ENCODE data around the gene CORIN.

The CORIN gene

DNA sequence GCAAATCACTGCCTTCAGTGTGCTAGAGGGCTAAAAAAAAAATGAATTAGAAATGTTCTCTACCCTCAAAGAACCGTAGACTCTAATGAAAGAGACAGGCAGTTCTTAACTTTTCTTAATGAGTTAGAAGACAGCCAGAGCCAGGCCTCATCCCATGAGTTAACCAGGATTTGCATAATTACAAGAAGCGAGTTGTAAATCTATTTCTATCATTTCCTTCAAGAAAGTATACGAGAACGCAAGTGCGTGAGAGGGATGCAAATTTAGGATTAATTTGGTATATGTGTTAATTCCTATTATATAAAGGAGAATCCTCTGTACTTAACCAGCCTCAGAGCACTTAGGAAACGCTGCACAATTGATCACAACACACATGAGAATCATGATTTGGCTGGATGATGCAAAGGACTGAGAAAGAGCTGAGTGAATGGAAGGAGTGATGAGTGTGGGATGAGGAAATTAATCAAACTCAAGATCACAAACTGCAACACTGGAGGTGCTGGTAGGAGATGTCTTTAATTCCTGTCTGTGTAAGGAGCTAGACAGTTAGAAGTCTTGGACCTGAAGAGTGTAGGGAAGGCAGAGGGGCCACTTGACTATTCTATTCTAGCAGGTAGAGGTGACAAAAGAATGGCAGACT, 195.6 kb downstream of the CORIN start:
- no peak for DNase-seq (ENCODE audit: low read depth)

DNA sequence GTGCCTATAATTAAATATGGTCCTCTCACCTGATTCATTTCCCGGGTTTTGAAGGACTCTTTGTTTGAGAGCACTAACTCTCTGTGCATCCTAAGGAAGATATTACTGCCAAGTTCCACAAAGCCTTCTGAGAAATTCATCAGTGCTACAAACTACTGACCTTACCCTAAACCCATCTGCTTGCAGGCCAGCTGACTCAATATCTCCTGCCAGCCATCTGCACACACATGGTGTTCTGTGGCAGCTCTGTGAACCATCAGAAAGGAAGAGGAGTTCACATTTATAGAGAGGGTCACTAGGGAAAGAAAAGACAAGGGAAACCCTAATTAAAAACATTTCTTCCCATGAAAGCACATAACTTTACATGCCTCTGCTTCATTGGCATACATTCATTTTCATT, 196.1 kb downstream of the CORIN start:
- no peak for DNase-seq (ENCODE audit: low read depth)

DNA sequence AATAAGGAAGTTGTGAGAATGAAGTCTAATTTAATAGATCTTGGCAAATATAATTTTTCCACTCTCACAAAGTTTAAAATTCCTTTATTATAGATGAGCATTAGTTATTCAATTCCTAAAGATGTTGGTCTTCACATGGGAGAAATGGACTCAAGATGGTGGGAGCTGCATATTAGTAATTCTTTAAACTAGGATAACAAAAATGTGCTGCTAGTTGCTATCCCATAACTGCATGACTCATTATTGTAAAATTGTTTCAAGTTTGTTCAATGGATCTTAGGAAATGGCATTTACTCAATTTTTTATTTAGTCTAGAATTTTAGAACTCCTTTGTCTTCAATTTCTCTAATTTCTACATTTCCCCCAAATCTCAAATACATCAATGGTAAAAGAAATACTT, 197.0 kb downstream of the CORIN start:
- no peak for DNase-seq (ENCODE audit: low read depth)

DNA sequence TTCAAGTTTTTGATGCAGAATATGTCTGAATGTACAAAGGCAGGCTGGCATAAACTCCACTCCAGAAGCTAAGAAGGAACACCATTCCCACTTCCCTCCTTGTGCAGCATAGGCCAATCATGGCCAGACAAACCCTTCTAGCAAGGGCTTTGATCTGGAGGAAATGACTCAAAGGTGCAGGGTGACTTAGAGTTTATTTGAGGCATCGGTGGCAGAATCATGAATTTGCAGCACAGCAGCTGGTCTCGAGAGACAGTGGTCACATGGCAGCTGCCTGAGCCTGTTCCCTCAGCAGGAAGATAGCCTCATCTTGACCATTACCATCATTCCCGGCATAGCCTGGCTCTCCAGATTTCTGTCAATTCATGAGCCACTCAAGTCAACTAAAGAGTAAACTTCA, 198.3 kb downstream of the CORIN start:
- no peak for DNase-seq (ENCODE audit: low read depth)

DNA sequence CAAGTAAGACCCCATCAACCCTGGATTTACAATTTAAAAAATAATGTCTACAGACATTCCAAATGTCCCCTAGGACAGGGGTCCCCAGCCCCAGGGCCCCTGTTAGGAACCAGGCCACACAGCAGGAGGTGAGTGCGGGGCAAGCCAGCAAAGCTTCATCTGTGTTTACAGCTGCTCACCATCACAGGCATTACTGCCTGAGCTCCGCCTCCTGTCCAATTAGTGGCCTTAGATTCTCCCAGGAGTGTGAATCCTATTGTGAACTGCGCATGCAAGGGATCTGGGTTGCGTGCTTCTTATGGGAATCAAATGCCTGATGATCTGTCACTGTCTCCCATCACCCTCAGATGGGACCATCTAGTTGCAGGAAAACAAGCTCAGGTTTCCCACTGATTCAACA, 206.7 kb downstream of the CORIN start:
- DNase-seq (ENCODE audit: low read depth) = no peak

DNA sequence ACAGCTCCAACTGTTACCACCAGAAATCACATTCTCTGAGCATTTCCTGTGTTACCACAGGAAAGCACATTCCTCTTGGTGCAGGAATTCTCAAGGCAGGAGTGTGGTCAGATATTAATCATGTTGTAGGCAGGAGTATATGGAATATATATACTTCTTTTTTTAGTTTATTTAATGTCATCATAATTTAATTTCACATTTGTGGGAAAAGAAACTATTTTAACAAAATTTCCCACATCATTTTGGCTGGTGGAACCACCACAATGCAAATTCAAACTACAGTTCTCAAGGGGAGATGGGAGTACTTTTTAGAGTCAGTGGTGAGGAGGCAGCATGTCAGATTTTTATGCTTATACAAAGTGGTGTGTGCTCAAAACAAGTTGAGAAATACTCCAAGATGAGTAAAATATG, 213.8 kb downstream of the CORIN start:
- DNase-seq (ENCODE audit: low read depth) = no peak

DNA sequence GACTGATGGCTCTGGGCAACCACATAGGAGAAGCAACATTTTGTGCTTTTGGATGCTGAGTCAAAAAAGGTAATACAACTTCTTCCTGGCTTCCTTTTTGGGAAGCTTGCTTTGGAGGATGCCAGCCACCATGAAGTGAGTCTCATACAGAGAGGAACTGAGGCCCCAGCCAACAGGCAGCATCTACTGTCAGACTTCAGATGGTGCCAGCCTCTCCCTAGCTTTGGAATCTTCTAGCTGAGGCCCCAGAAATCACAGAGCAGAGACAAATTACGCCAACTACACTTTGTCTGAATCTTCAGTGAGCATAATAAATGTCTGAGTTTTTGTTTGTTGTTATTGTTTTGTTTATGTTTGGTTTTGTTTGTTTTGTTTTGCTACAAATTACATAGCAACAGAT, 216.7 kb downstream of the CORIN start:
- DNase-seq (ENCODE audit: low read depth) = no peak

DNA sequence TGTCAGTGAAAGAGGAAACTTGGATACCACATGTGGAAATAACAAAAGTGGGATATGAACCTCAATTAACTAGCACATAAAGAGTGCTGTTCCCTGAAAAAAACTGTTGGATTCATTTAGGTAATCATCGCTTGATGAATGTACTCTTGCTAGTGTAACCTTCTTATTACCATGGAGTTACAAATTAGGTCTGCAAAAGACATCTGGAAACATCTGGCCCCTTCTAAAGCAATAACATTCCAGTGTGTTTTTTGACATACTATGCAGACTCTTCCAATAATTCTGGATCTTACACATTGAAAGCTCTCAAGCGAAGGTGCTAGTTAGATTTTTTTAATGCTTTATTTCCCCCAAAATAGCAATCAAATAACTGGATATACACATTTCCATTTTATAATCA, 218.2 kb downstream of the CORIN start:
- DNase-seq (ENCODE audit: low read depth) = no peak

DNA sequence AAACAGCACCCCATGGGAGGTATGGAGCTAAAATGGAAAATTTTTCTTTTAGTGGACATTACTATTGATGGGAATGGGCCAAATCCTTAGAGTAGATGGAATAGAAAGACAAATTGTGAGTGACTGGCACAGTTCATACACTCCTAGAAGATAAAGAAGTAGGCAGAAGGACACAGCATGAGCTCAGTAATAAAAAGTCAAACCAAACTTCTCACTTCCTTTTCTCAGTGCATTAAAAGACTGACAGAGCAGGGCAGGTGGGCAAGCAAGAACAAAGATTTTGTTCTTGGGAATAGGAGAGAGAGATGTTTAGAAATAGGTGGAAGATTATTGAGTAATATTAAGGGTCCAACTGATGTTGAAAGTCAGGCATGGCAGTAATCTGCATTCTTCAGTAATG, 220.3 kb downstream of the CORIN start:
- DNase-seq (ENCODE audit: low read depth) = no peak

DNA sequence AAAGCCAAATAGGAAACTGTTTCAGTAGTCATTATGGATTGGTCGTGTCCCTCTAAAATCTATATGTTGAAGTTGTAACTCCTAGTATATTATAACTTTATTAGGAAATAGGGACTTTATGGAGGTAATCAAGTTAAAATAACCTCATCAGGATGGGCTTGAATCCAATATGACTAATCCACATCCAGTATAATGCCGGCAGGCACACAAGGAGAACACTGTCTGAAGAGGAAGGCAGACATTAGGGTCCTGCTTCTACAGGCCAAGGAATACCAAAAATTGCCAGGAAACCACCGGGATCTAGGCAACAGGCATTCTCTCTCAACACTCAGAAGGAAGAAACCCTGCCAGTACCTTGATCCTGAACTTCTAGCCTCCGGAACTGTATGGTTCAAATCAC, 222.5 kb downstream of the CORIN start:
- no peak for DNase-seq (ENCODE audit: low read depth)

DNA sequence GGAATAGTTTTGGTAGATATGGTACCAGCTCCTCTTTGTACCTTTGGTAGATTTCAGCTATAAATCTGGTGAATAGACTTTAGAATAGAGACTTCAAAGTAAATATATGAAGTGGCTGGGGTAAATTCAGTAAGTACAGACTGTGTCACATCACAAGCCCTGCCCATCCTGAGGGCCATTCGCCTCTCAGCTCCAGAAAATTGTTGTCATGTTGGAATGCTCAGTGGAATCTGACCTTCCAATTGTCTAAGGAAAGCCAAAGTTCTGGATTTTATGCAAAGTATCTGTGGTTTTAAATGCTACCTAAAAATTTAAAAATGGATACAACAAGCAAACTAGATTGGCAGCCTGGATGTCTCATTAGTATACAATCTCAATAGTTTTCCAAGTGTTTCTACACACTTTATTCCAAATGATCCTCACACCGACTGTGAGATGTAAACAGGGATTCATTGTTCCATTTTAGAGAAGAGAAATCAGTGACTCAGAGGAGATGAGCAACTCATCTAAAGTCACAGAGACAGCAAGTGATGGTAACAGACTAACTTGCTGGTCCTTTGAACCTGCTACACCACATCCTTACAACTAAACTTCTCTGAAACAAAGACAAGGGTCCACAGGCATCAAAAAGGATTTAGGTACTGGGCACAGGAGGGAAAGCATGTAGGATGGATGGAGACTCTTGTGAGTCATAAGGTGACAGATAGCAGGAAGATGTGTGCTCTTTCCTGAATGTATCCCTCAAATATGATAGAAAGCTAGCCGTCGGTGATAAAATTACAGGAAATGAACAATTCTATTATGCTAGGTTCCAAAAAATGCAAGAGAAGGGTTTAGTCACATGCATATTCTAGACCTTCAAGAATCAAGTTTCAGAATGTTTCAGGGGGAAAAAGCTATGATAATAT, 225.5 kb downstream of the CORIN start:
- no peak for DNase-seq (ENCODE audit: low read depth)

DNA sequence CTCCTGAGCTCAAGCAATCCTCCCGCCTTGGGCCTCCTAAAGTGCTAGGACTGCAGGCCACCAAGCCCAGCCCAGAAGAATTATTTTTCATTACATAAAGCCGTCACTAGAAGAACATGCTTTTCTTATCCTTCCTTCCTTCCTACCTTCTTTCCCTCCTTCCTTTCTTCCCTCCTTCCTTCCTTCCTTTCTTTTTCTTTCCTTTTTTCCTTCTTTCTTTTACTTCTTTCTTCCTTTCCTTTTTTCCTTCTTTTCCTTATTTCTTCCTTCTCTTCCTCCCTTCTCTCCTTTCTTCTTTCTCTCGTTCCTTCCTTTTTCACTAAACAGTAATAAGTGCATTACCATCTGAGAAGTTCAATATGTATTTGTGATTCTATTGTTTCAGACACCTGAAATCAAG, 231.4 kb downstream of the CORIN start:
- no peak for DNase-seq (ENCODE audit: low read depth)

DNA sequence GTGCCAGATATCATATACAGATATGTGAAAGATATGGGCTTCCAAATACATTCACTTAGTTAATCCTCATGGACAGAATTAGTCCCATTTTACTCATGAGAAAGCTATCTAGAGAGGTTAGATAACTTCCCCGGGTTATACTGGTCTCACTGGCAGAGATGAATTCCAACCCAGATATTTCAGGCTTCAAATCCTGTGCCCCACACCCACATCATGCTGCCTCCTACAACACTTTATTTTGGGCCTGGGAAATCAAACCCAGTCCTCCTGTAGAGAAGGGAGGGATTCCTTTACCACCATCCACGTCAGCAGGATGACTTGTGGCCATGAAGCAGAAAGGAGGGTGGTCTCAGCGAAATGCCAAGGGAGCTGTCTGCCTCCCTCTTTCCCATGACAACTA, 239.0 kb downstream of the CORIN start:
- no peak for DNase-seq (ENCODE audit: low read depth)

DNA sequence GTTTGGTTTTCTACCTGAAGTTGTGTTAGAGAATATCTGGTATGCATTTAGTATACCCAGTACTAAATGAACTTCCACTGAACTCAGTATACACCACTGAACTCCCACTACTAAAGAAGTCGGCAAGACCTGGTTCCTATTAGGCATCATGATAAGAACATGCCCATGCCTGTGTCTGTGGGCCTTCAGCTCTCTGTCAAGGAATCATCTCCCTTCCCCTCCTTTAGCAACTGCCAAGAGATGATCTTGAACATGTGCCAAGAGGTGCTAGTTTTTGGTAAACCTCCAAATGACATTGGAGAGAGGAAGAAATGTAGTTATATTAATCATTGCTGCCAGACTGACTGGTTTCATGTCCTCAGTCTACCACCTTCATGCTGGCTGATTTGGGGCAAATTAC, 239.5 kb downstream of the CORIN start:
- no peak for DNase-seq (ENCODE audit: low read depth)

DNA sequence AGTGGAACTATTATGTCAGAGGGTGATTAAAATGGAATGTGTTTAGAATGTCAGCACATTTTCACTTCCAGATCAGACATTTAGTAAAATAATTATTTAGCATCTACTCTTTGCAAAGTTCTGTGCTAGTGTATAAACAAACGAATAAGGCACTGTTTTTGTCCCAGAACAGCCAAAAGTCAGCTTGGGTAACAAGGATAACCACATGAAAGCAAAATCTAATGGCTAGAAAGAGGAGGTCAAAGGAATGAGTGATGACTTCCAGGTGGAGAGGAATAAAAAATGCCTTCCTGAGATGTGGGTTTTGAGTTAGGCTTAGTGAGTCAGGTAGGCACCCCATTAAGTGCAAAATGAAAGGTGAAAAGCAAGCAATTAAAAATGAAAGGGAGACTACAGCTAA, 240.2 kb downstream of the CORIN start:
- DNase-seq (ENCODE audit: low read depth) = no peak

DNA sequence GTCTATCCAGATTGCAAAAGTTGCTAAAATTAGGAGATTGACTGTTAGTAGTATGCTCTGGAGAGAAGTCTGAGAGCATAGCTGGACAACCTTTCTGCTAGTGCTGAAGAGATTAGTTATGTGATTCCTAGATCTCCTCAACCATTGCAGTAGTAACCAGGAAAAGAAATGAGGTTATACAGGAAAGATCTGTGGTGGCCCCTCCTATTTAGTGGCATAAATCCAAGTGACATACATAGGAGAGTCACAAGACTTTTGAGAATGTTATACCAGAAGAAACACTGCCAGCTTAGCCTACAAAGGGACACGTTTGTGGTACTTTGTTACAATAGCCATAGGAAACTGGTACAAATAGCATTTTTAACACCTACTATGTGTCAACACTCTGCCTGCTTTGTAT, 247.5 kb downstream of the CORIN start:
- no peak for DNase-seq (ENCODE audit: low read depth)

DNA sequence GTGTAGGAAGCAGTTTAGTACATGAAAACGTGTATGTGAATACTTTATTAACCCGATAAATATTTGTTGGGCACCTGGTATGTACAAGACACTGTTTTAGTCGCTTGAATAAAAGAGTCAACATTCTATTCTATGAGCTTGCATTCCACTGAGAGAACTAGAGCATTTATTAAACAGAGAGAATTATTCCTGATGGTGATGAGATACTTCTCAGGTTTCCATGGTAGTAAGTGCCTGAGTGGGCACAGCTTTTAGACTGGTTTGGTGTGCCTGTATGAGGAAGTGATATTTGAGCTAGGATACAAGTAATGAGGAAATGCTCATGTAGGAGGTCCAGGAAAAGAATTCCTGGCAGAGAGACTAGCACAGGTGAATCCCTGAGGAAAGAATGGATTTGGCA, 258.6 kb downstream of the CORIN start:
- no peak for DNase-seq (ENCODE audit: low read depth)

DNA sequence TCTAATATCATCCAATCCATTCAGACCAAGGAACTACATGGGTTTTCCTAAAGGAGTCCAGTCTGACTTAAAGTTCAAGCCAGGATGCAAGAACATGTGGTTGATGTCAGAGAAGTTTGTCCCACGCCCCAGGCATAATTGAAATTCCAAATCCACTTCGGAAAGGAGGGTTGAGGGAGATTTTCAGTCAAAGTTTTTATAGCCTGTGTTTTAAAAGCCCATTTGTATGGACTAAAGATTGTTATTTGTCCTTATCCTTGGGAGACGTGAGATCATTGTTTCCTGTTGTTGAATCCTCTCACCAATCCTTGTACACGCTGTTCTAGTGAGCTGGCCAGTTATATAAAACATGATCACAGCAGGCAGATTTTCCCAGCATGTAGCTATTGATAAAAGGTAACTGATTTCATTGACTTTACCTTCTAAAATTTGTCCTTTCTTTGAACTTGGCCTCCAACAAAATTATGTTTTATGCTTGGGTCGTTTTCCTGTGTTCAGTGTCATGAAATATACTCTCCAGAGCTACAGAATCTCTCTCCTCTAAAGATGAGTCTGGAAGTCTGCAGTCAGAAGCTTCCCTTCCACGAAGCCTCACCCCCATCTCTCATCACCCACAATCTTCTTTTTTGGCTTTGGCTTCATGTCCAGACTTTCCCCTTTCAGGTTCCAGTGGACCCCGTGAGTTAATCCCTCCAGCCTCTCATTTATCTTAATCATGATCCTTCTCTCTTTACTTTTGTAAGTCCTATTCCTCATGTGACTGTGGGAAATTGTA, 259.9 kb downstream of the CORIN start:
- no peak for DNase-seq (ENCODE audit: low read depth)

DNA sequence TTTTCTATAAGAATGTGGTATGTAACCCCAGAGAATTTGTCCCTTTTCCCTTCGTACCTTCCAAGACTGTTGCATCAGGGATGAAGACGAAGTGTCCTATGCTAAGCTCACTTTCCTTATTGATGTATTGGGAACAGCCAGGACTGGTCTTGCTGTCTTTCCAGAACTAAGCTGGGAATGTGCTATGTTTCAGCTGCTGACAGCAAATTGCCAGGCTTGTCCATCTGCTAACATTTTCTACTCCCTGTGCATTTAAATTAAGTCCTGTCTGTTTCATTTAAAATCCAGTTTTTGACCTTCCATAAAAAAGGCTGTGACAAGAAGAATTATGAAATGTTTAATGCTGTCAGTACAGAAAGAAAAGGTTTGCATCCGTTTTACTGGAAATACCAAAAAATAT, 264.9 kb downstream of the CORIN start:
- no peak for DNase-seq (ENCODE audit: low read depth)

DNA sequence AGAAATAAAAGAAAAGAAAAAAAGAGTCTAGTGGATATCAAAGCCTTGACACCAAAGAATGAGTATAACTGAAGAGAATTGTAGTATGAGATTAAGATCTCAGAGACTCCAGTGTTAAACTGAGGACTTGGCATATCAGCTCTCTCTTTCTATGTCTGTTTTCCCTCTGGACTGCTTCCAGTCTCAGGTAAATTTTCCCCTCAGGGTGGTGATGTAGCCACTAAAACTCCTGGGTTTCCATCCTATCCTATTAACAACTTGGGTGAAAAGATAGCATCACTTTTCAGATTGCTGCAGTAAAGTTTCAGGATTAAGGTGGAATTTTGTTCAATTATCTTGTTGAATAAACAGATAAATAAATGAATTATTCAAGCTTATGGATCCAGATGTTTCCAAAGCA, 267.1 kb downstream of the CORIN start:
- DNase-seq (ENCODE audit: low read depth) = no peak

DNA sequence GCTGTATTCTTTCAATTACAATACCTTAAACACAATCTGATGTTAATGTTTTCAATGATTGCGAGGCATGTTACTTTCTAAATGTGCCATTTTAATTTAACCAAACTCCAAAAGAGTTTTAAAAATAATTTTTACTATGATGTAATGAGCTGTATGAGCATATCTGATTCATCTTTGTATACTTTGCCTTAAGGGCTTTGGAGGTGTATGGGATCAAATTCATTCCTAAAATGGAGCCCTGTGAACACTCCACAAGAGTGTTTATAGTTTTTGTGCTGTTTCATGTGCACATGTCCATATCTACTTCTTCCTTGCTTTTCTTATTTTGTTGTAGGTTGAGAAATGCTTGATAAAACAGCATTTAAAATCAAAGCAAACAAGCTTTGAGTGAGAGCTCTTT, 270.4 kb downstream of the CORIN start:
- no peak for DNase-seq (ENCODE audit: low read depth)

DNA sequence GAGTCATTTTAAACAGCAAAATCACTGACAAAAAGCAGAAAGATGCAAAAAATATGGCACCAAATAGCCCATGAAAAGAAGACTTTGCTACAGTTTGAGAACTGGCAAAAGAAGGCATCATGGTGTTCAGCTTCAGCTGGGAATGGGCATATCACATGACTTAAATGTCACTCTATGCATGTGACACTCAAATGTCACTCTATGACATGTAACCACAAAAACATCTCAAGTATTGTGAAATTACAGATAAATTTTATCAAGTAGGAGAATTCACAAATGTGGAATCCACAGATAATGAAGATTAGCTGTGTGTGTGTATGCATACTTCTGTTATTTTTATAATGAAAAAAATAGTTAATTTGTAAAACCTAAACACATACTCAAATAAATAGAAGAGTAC, 270.9 kb downstream of the CORIN start:
- DNase-seq (ENCODE audit: low read depth) = no peak

DNA sequence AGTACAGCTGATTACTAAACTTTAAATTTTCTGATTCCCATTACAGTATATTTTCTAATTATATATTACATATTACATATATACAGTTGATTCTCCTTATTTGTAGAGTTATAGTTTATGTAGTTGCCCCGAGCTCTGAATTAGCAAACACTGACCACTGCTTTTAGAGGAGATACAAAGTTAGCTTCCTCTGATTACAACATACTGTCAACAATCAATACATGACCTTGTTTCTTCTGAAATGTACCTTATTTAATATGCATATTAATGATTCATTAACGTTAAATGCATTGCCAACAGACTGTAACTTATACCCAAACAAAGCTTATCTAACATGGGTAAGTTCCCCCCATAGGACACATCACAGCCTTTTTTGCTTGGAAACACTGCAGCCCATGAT, 271.3 kb downstream of the CORIN start:
- DNase-seq (ENCODE audit: low read depth) = no peak

Data from T-helper 22 cell (primary cell).